ENCODE results near the gene TAS2R31. TPM values are rescaled to one million over a fixed set of nuclear protein-coding genes. Genes with fewer than 3 reads are reported as not detected.

TAS2R31 gene
- total RNA-seq, 1 donor = 7.2 TPM

GRCh38 chr12:10989107-10989506, 42.1 kb downstream of the TAS2R31 start:
- Histone ChIP-seq H3K36me3 (ENCODE audit: insufficient read depth, low read length) (no peaks in the 10 kb centered on the region), H3K9me3 (ENCODE audit: low read depth, low read length) (no peaks in the 10 kb centered on the region), H3K79me2 (ENCODE audit: insufficient read depth, low read length) (no peaks in the 10 kb centered on the region)

GRCh38 chr12:10986812-10987211, 44.4 kb downstream of the TAS2R31 start, which contains the start of gene TAS2R50:
Gene TAS2R50 (minus strand): TSS chr12:10986912. CDS start chr12:10986860, 52 bp downstream.
- no peaks in the 10 kb centered on the region for H3K36me3 ChIP-seq (ENCODE audit: insufficient read depth, low read length)
- H3K79me2 ChIP-seq (ENCODE audit: insufficient read depth, low read length) = no peaks in the 10 kb centered on the region
- H3K9me3 ChIP-seq (ENCODE audit: low read depth, low read length) = no peaks in the 10 kb centered on the region
- no peaks in the 10 kb centered on the region for H3K4me1 ChIP-seq (ENCODE audit: insufficient read depth, low read length)
- H3K27me3 ChIP-seq (ENCODE audit: insufficient read depth, low read length) = no peaks in the 10 kb centered on the region
- no peak for TF ChIP-seq CTCF (IDR thresholded peaks at IDR 0.05; ENCODE audit: extremely low read depth, low read depth, low read length)
- H3K4me3 ChIP-seq (ENCODE audit: insufficient read depth, low read length) = no peak within 1 kb of the TSS
- no peak within 1 kb of the TSS for H2AFZ ChIP-seq (ENCODE audit: low read length)
- no peak within 1 kb of the TSS for H3K4me2 ChIP-seq (ENCODE audit: insufficient read depth, low read length)
- no peak for DNase-seq (ENCODE audit: insufficient read length, low spot score, missing footprints)
- H4K20me1 ChIP-seq (ENCODE audit: insufficient read depth, low read length) = peaks cover 4% of the 10 kb centered on the region
- no peak within 1 kb of the TSS for H3K27ac ChIP-seq (ENCODE audit: low read depth, low read length)

More at GRCh38 chr12:10989107-10989506, 42.1 kb downstream of the TAS2R31 start:
- TF ChIP-seq CTCF (IDR thresholded peaks at IDR 0.05; ENCODE audit: extremely low read depth, low read depth, low read length) = no peak
- no peak for DNase-seq (ENCODE audit: insufficient read length, low spot score, missing footprints)
- Histone ChIP-seq H3K4me2 (ENCODE audit: insufficient read depth, low read length) (no peak overlapping the region), H3K27ac (ENCODE audit: low read depth, low read length) (no peak overlapping the region), H3K27me3 (ENCODE audit: insufficient read depth, low read length) (no peaks in the 10 kb centered on the region), H2AFZ (ENCODE audit: low read length) (no peak overlapping the region), H3K4me1 (ENCODE audit: insufficient read depth, low read length) (no peaks in the 10 kb centered on the region), H4K20me1 (ENCODE audit: insufficient read depth, low read length) (no peaks in the 10 kb centered on the region), H3K4me3 (ENCODE audit: insufficient read depth, low read length) (no peak overlapping the region)

GRCh38 chr12:10982244-10982643, 49.0 kb downstream of the TAS2R31 start:
- DNase-seq (ENCODE audit: insufficient read length, low spot score, missing footprints) = no peak
- Histone ChIP-seq H3K4me1 (ENCODE audit: insufficient read depth, low read length) (no peaks in the 10 kb centered on the region), H3K4me2 (ENCODE audit: insufficient read depth, low read length) (no peak overlapping the region), H3K79me2 (ENCODE audit: insufficient read depth, low read length) (peaks cover 4% of the 10 kb centered on the region), H2AFZ (ENCODE audit: low read length) (no peak overlapping the region), H3K36me3 (ENCODE audit: insufficient read depth, low read length) (no peaks in the 10 kb centered on the region), H4K20me1 (ENCODE audit: insufficient read depth, low read length) (peaks cover 4% of the 10 kb centered on the region), H3K9me3 (ENCODE audit: low read depth, low read length) (no peaks in the 10 kb centered on the region), H3K4me3 (ENCODE audit: insufficient read depth, low read length) (no peak overlapping the region), H3K27me3 (ENCODE audit: insufficient read depth, low read length) (no peaks in the 10 kb centered on the region), H3K27ac (ENCODE audit: low read depth, low read length) (no peak overlapping the region)
- no peak for TF ChIP-seq CTCF (IDR thresholded peaks at IDR 0.05; ENCODE audit: extremely low read depth, low read depth, low read length)

Other genes starting within 250 kb of the TAS2R31 start
- gene TAS2R7, start 228.8 kb downstream of the TAS2R31 start, total RNA-seq = not detected in 2 replicates
- under 0.01 and 0.36 TPM in 2 replicates for gene TAS2R8, start 224.1 kb downstream of the TAS2R31 start, total RNA-seq
- gene TAS2R9, start 221.2 kb downstream of the TAS2R31 start, total RNA-seq = not detected in 2 replicates
- gene TAS2R10, start 205.0 kb downstream of the TAS2R31 start, total RNA-seq = 1.1 and 1.8 TPM in 2 replicates
- 2.7 and 2.9 TPM in 2 replicates for gene PRR4, start 181.9 kb downstream of the TAS2R31 start, total RNA-seq
- 24.2 and 31.2 TPM in 2 replicates for gene PRH1, start 147.2 kb downstream of the TAS2R31 start, total RNA-seq
- gene TAS2R13, start 121.8 kb downstream of the TAS2R31 start, total RNA-seq = 2.9 and 3.8 TPM in 2 replicates
- 0.36 TPM in 1 of 2 replicates, not detected in the other for gene PRH2, start 102.2 kb downstream of the TAS2R31 start, total RNA-seq
- 5.9 and 7.2 TPM in 2 replicates for gene TAS2R14, start 92.1 kb downstream of the TAS2R31 start, total RNA-seq
- gene TAS2R50, start 44.5 kb downstream of the TAS2R31 start, total RNA-seq = 4.4 and 6.2 TPM in 2 replicates
- 5.3 and 5.4 TPM in 2 replicates for gene TAS2R20, start 33.1 kb downstream of the TAS2R31 start, total RNA-seq
- gene TAS2R19, start 8.8 kb downstream of the TAS2R31 start, total RNA-seq = 5.0 and 7.6 TPM in 2 replicates
- gene TAS2R46, start 30.9 kb upstream of the TAS2R31 start, total RNA-seq = 3.5 and 5.4 TPM in 2 replicates
- gene TAS2R43, start 60.9 kb upstream of the TAS2R31 start, total RNA-seq = 5.0 TPM in 1 of 2 replicates, not detected in the other
- gene TAS2R30, start 103.2 kb upstream of the TAS2R31 start, total RNA-seq = 8.3 and 9.7 TPM in 2 replicates
- 6.8 and 6.9 TPM in 2 replicates for gene SMIM10L1, start 139.8 kb upstream of the TAS2R31 start, total RNA-seq
- gene TAS2R42, start 155.5 kb upstream of the TAS2R31 start, total RNA-seq = not detected in 2 replicates
- gene PRB3, start 238.3 kb upstream of the TAS2R31 start, total RNA-seq = not detected in 2 replicates